Measurements from ENCODE around the gene GPRIN1.

GRCh38 chr5:176629853-176630680 is 20.1 kb upstream of the GPRIN1 start, which contains the start of the genes EIF4E1B and SNCB:
- no peak for TF ChIP-seq CTCF (IDR thresholded peaks at IDR 0.05; ENCODE audit: low read depth, low read length)
- no peak for TF ChIP-seq EZH2phosphoT487 (IDR thresholded peaks at IDR 0.05; ENCODE audit: low read depth)
